Testis (tissue), 3 donors: ENCODE data around the gene SEC24C. TPM values are rescaled to one million over a fixed set of nuclear protein-coding genes. Genes with fewer than 3 reads are reported as not detected.

Experiments used
- DNase-seq: peaks from one replicate; pipeline ENCODE4 v3.0.0-alpha.2; 2019
- H3K27ac ChIP-seq, 2 donors: fragments of 200-600 bp; sonication (generic); one replicate each; pipeline ENCODE4 v1.5.1; 2019
- H3K27me3 ChIP-seq: fragments of 200-600 bp; sonication (generic); one replicate; pipeline ENCODE4 v1.5.1; 2019
- H3K36me3 ChIP-seq: fragments of 200-600 bp; sonication (generic); one replicate; pipeline ENCODE4 v1.5.1; 2017; ENCODE audit warnings: low read depth; ENCODE audit errors: missing control alignments
- H3K4me1 ChIP-seq: fragments of 200-600 bp; sonication (generic); one replicate; pipeline ENCODE4 v1.5.1; 2019
- H3K4me3 ChIP-seq, 2 donors: fragments of 200-600 bp; sonication (generic); one replicate each; pipeline ENCODE4 v1.5.1; 2017 to 2019
- H3K9me3 ChIP-seq: fragments of 200-600 bp; sonication (generic); one replicate; pipeline ENCODE4 v1.5.1; 2017
- POLR2A ChIP-seq: fragments of 450-650 bp; IDR thresholded peaks from one replicate; pipeline ENCODE4 v1.6.1; 2017; ENCODE audit warnings: antibody characterized with exemption, mild to moderate bottlenecking, moderate library complexity
- WGBS, 2 donors: methylation state at CpG; one replicate each; pipeline ENCODE4 v1.1.5; 2018; 5-methylcytosine and 5-hydroxymethylcytosine counted together
- intact Hi-C: fragments of 100-400 bp; cut with DNase I; formaldehyde crosslinking; loops from one replicate; pipeline ENCODE4 v1.15.1; 2023; ENCODE audit warnings: low total_unique reads
- polyA plus RNA-seq: library from polyadenylated mRNA; stranded (reverse); fragments of 350-450 nt; fragmentation: Illumina TruSeq; extraction: RNeasy Lipid Tissue Mini Kit (QIAGEN cat#74804); gene quantifications from one replicate; pipeline ENCODE4 v1.2.3, GENCODE V29; 2014; ENCODE audit warnings: low read depth, low replicate concordance; ENCODE audit not compliant: insufficient read depth
- total RNA-seq, 2 donors: library from RNA; depleted of rRNA; stranded (reverse); fragments of >200 nt; gene quantifications; one replicate each; pipeline ENCODE4 v1.2.3, GENCODE V29; 2016
- TF ChIP-seq, protein P1 (sequence below), 3 experiments: fragments of 450-650 bp in 2 of 3; fragments of 200-600 bp in 1 of 3; sonication (generic) in 1 of 3; IDR thresholded peaks; one replicate each; pipeline ENCODE4 v1.5.1; 2016 to 2019; ENCODE audit warnings: antibody characterized with exemption in 3 of 3, mild to moderate bottlenecking in 2 of 3, moderate library complexity in 1 of 3

SEC24C gene
- total and polyA plus RNA-seq, 3 donors from 2014 or later: 77.8 to 92.4 (median 82.0) TPM

- Histone ChIP-seq H3K9me3 (no peaks in the 10 kb centered on the region), H3K4me3 (peak overlapping the region; percentile 81 to 88), H3K27ac (peak overlapping the region; percentile 87 to 93), H3K4me1 (peaks cover 18% of the 10 kb centered on the region), H3K27me3 (no peaks in the 10 kb centered on the region), H3K36me3 (no peaks in the 10 kb centered on the region)
- WGBS, 2 donors: 27 to 29% methylated on average over 6 of the region's 6 CpGs
- intact Hi-C loops: no loop called here
- DNase-seq: no peak
- TF ChIP-seq, protein P1, sequence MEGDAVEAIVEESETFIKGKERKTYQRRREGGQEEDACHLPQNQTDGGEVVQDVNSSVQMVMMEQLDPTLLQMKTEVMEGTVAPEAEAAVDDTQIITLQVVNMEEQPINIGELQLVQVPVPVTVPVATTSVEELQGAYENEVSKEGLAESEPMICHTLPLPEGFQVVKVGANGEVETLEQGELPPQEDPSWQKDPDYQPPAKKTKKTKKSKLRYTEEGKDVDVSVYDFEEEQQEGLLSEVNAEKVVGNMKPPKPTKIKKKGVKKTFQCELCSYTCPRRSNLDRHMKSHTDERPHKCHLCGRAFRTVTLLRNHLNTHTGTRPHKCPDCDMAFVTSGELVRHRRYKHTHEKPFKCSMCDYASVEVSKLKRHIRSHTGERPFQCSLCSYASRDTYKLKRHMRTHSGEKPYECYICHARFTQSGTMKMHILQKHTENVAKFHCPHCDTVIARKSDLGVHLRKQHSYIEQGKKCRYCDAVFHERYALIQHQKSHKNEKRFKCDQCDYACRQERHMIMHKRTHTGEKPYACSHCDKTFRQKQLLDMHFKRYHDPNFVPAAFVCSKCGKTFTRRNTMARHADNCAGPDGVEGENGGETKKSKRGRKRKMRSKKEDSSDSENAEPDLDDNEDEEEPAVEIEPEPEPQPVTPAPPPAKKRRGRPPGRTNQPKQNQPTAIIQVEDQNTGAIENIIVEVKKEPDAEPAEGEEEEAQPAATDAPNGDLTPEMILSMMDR (IDR thresholded peaks at IDR 0.05): no peak
- no peak for TF ChIP-seq POLR2A
Observed at GRCh38 chr10:73743327-73743904, 756 bp upstream of the SEC24C start.

DNA sequence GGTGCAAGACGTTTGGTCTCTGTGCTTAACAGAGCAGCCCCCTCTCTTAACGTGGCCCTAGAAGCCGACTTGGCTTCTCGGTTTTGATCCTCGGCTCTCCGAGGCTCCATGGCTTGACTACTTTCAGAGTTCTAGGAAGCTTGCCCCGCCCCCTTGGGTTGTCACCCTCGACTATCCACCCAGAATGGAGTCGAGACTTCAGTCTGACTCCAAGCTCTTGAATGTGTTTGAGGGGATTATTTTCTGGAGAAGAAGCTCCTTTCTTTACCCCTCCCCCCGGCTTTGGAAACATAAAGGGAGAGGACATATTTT is 448 bp downstream of the SEC24C start:
- intact Hi-C loops: no loop called here
- TF ChIP-seq, protein P1 (IDR thresholded peaks at IDR 0.05): no peak
- no peak for TF ChIP-seq POLR2A

DNA sequence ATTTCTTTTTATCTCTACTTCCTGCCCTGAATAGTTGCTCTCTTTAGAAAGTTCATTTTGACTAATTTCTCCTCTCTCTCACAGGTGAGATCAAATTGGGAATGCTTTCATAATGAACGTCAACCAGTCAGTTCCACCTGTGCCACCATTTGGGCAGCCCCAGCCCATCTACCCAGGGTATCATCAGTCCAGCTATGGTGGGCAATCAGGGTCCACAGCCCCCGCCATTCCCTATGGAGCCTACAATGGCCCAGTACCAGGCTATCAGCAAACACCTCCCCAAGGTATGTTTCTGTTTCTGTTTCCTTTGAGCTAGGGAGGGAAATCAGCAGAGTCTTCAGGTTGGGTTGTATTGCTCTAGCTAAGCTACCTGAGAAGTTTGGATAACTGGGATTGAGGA is 2.5 kb downstream of the SEC24C start:
- no peak overlapping the region for H3K4me3 ChIP-seq
- intact Hi-C loops: no loop called here
- TF ChIP-seq, protein P1 (IDR thresholded peaks at IDR 0.05): no peak
- no peak for TF ChIP-seq POLR2A
- H3K27ac ChIP-seq: no peak overlapping the region
- DNase-seq: no peak
- H3K27me3 ChIP-seq: no peaks in the 10 kb centered on the region
- H3K9me3 ChIP-seq: no peaks in the 10 kb centered on the region
- no peaks in the 10 kb centered on the region for H3K36me3 ChIP-seq
- peaks cover 18% of the 10 kb centered on the region for H3K4me1 ChIP-seq
- WGBS, 2 donors: 46 to 80% methylated on average over 1 to 2 of the region's 2 CpGs

More for the DNA sequence above, 448 bp downstream of the SEC24C start:
- Histone ChIP-seq H3K27me3 (no peaks in the 10 kb centered on the region), H3K9me3 (no peaks in the 10 kb centered on the region), H3K36me3 (no peaks in the 10 kb centered on the region), H3K4me3 (peak overlapping the region; percentile 81 to 88), H3K4me1 (peaks cover 18% of the 10 kb centered on the region), H3K27ac (peak overlapping the region; percentile 87 to 93)
- peak; percentile 78 for DNase-seq
- WGBS, 2 donors: 0 to 1% methylated on average over 9 to 10 of the region's 10 CpGs

- WGBS, 2 donors: 100% methylated on average over 1 of the region's 1 CpG; no CpG with 5 or more reads in 1 of the 2 donors
- Histone ChIP-seq H3K27me3 (no peaks in the 10 kb centered on the region), H3K9me3 (no peaks in the 10 kb centered on the region), H3K4me1 (no peaks in the 10 kb centered on the region), H3K27ac (no peak overlapping the region), H3K36me3 (no peaks in the 10 kb centered on the region), H3K4me3 (no peak overlapping the region)
- no peak for DNase-seq
- intact Hi-C loops: no loop called here
- TF ChIP-seq, protein P1 (IDR thresholded peaks at IDR 0.05): no peak
- no peak for TF ChIP-seq POLR2A
Observed at GRCh38 chr10:73750819-73751218, 6.6 kb downstream of the SEC24C start.

DNA sequence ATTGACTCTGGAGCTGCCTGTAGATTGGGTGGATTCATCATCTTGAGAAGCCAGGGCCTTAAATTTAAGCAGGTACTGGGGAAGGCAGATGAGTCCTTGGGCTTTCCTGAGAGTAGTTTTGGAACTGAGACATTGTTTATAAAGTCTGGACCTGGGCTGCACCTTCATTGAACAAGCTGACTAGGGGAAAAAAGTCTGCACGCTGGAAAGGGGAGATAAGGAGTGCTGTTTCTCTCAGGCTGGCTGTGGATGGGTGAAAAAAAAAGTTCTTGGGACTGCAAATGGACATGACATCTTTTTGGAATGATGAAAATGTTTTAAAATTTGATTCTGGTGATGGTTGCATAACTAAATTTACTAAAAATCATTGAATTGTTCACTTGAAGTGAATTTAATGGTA is 12.0 kb downstream of the SEC24C start:
- no peaks in the 10 kb centered on the region for H3K27me3 ChIP-seq
- H3K4me3 ChIP-seq: no peak overlapping the region
- intact Hi-C loops: no loop called here
- 29 to 46% methylated on average over 1 of the region's 1 CpG for WGBS, 2 donors
- H3K4me1 ChIP-seq: no peaks in the 10 kb centered on the region
- no peak overlapping the region for H3K27ac ChIP-seq
- no peak for TF ChIP-seq POLR2A
- H3K9me3 ChIP-seq: no peaks in the 10 kb centered on the region
- DNase-seq: no peak
- no peaks in the 10 kb centered on the region for H3K36me3 ChIP-seq
